Vagina (tissue), 2 donors: ENCODE data around the gene EPS8L2.

Experiments used
- POLR2A ChIP-seq, 2 donors: fragments of 450-650 bp; IDR thresholded peaks; one replicate each; pipeline ENCODE4 v1.6.1; 2017; ENCODE audit warnings: antibody characterized with exemption in 2 of 2, mild to moderate bottlenecking in 2 of 2, moderate library complexity in 2 of 2
- TF ChIP-seq, protein P1 (sequence below), 3 experiments: fragments of 450-650 bp in 2 of 3; fragments of 200-600 bp in 1 of 3; sonication (generic) in 1 of 3; IDR thresholded peaks; one replicate each; pipeline ENCODE4 v1.5.1; 2017 to 2019; ENCODE audit warnings: antibody characterized with exemption in 3 of 3, mild to moderate bottlenecking in 2 of 3, moderate library complexity in 2 of 3

GRCh38 chr11:673866-674265 is 32.2 kb upstream of the EPS8L2 start:
- TF ChIP-seq, protein P1, sequence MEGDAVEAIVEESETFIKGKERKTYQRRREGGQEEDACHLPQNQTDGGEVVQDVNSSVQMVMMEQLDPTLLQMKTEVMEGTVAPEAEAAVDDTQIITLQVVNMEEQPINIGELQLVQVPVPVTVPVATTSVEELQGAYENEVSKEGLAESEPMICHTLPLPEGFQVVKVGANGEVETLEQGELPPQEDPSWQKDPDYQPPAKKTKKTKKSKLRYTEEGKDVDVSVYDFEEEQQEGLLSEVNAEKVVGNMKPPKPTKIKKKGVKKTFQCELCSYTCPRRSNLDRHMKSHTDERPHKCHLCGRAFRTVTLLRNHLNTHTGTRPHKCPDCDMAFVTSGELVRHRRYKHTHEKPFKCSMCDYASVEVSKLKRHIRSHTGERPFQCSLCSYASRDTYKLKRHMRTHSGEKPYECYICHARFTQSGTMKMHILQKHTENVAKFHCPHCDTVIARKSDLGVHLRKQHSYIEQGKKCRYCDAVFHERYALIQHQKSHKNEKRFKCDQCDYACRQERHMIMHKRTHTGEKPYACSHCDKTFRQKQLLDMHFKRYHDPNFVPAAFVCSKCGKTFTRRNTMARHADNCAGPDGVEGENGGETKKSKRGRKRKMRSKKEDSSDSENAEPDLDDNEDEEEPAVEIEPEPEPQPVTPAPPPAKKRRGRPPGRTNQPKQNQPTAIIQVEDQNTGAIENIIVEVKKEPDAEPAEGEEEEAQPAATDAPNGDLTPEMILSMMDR (IDR thresholded peaks at IDR 0.05), result no peak
- no peak for TF ChIP-seq POLR2A (IDR thresholded peaks at IDR 0.05)
